ENCODE data around the gene PRSS53. TPM values are rescaled to one million over a fixed set of nuclear protein-coding genes. Genes with fewer than 3 reads are reported as not detected.

Gene PRSS53
- total RNA-seq, 2 experiments from 2014 or later = 5.5 to 8.6 TPM

DNA sequence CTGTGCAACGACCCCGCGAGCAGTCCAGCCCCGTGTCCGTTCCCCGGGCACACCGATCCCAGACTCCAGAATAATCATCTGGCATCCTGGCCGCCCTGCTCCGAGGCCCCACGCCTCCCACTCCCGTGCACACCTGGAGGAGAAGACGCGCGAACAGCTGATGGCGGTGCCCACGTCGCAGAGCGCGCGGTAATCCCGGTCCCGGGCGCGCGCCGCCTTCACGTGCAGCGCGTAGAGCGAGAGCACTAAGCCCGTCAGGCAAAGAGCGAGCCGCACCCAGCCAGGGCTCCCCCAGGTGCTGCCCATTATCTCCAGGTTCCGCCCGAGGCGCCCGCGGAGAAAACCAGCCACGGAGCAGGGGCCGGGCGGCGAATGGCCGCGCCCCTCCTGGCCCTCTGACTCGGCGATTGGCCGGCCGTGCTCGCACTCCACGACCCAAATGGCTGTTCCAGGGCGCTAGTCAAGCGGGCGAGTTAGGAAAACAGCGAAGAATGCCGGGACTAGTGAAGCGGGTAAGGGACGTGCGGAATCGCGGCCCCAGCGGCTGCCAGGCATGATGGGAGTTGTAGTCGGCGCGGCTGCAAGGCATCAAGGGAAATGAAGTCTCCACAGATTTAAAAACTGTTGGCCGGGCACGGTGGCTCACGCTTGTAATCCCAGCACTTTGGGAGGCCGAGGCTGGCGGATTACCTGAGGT is 5.8 kb upstream of the PRSS53 start, which contains the start of gene VKORC1:
VKORC1 (minus strand) TSS at position 374 of the 697 bp plus-strand sequence; CDS start at position 306, 68 bp downstream.
- ChIA-PET POLR2A (interaction anchor here (0.8 to 1.5 kb wide), 9 partner anchors 10 to 47 kb away, joined by 3 to 6 read pairs (median 4); partner anchors contain the start of genes BCKDK, ZNF646 and ZNF668), CTCF (interaction anchor here (0.9 to 3.1 kb wide), 7 partner anchors 19 to 136 kb away, joined by 3 to 15 read pairs (median 3); partner anchors contain the start of genes HSD3B7, ZNF646 and ZNF668)
- Mint-ChIP-seq H3K4me1 (ENCODE audit: low read depth) (peaks cover 22% of the 10 kb centered on the region), H3K9me3 (no peaks in the 10 kb centered on the region), H3K27me3 (no peaks in the 10 kb centered on the region), H3K36me3 (ENCODE audit: low read depth) (peaks cover 17% of the 10 kb centered on the region), H3K27ac (peak within 1 kb of the TSS; percentile 90), H3K4me3 (peak within 1 kb of the TSS; percentile 94)
- TF ChIP-seq CTCF (IDR thresholded peaks at IDR 0.05) = no peak
- intact Hi-C loops (cut with micrococcal nuclease) = no loop called here
- DNase-seq = peak; percentile 96
- peak; percentile 88 for ATAC-seq

DNA sequence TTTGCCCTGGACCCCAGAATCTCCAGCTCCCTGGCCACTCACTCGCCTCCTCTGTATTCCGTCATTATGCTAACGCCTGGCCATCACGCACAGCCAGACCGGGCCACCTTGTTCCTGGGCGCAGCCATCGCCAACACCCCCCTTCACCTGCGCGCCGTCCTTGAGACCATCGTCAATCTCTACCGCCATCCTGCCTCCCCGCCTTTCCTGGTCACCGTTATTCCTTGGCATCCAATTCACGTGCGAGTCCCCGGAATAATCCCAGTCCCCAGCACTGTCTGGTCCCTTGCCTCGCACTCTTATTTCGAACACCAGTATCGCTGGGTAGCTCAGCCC is 5.3 kb upstream of the PRSS53 start:
- peaks cover 17% of the 10 kb centered on the region for H3K36me3 Mint-ChIP-seq (ENCODE audit: low read depth)
- POLR2A ChIA-PET = interaction anchor here (0.8 to 2.3 kb wide), 9 partner anchors 10 to 86 kb away, joined by 3 to 7 read pairs (median 5); partner anchors contain the start of genes BCKDK, FUS, ZNF646 and ZNF668

GRCh38 chr16:31093132-31093703 is 4.5 kb upstream of the PRSS53 start:
- ATAC-seq (no peak), DNase-seq (peak; percentile 37)
- Mint-ChIP-seq H3K4me1 (ENCODE audit: low read depth) (peaks cover 22% of the 10 kb centered on the region), H3K36me3 (ENCODE audit: low read depth) (peaks cover 17% of the 10 kb centered on the region), H3K4me3 (peak overlapping the region; percentile 94), H3K9me3 (no peaks in the 10 kb centered on the region), H3K27me3 (no peaks in the 10 kb centered on the region), H3K27ac (no peak overlapping the region)
- TF ChIP-seq CTCF (IDR thresholded peaks at IDR 0.05) = no peak
- intact Hi-C loops (cut with micrococcal nuclease) = no loop called here
- ChIA-PET POLR2A (interaction anchor here (0.6 to 2.3 kb wide), 8 partner anchors 13 to 1545 kb away, joined by 3 to 7 read pairs (median 4); partner anchors contain the start of genes BCKDK, FUS, ZNF646 and ZNF668), CTCF (interaction anchor here (1.0 to 2.3 kb wide), 4 partner anchors 49 to 139 kb away, joined by 4 to 11 read pairs (median 5); partner anchors contain the start of gene HSD3B7)

More for the DNA sequence above, 5.3 kb upstream of the PRSS53 start:
- Mint-ChIP-seq H3K4me3 (peak overlapping the region; percentile 94), H3K27me3 (no peaks in the 10 kb centered on the region), H3K4me1 (ENCODE audit: low read depth) (peaks cover 22% of the 10 kb centered on the region), H3K9me3 (no peaks in the 10 kb centered on the region), H3K27ac (peak overlapping the region; percentile 90)
- ATAC-seq = no peak
- DNase-seq = no peak
- CTCF ChIA-PET = interaction anchor here (0.9 to 3.1 kb wide), 4 partner anchors 20 to 136 kb away, joined by 3 to 15 read pairs (median 4); partner anchors contain the start of genes ZNF646 and ZNF668
- TF ChIP-seq CTCF (IDR thresholded peaks at IDR 0.05) = no peak
- intact Hi-C loops (cut with micrococcal nuclease) = no loop called here

GRCh38 chr16:31092330-31092729 is 3.6 kb upstream of the PRSS53 start:
- Mint-ChIP-seq H3K27me3 (no peaks in the 10 kb centered on the region), H3K9me3 (no peaks in the 10 kb centered on the region), H3K36me3 (ENCODE audit: low read depth) (peaks cover 17% of the 10 kb centered on the region), H3K27ac (no peak overlapping the region), H3K4me1 (ENCODE audit: low read depth) (peaks cover 22% of the 10 kb centered on the region), H3K4me3 (peak overlapping the region; percentile 32)
- no peak for ATAC-seq
- no peak for TF ChIP-seq CTCF (IDR thresholded peaks at IDR 0.05)
- no peak for DNase-seq
- CTCF ChIA-PET = interaction anchor here (0.8 to 2.3 kb wide), 6 partner anchors 19 to 138 kb away, joined by 3 to 11 read pairs (median 4); partner anchors contain the start of genes HSD3B7 and ZNF668
- intact Hi-C loops (cut with micrococcal nuclease) = no loop called here
- POLR2A ChIA-PET = interaction anchor here (0.8 to 2.3 kb wide), 5 partner anchors 15 to 110 kb away, joined by 3 to 7 read pairs (median 4); partner anchors contain the start of genes FUS, PYCARD, ZNF646 and ZNF668

Data from activated CD8-positive, alpha-beta T cell treated with anti-CD3 and anti-CD28 coated beads for 36 hours (primary cell).